Glomerular endothelial cell (primary cell): ENCODE data around the gene UBE2F. TPM values are rescaled to one million over a fixed set of nuclear protein-coding genes. Genes with fewer than 3 reads are reported as not detected.
"Not testable (repeated sequence)": the region's sequence is repeated elsewhere in the genome, so short reads cannot be mapped to it uniquely, and the experiment has no call there.

Source experiments
- DNase-seq: peaks from one replicate; pipeline ENCODE4 v3.0.0-alpha.2; 2011; ENCODE audit warnings: low read depth, low spot score; ENCODE audit errors: extremely low read depth
- total RNA-seq: library from RNA; depleted of rRNA; stranded (reverse); fragments of >200 nt; gene quantifications from 2 replicates; pipeline ENCODE4 v1.2.3, GENCODE V29; 2015

The UBE2F gene
- total RNA-seq, 1 donor from 2014 or later, result 93.0 TPM

DNA sequence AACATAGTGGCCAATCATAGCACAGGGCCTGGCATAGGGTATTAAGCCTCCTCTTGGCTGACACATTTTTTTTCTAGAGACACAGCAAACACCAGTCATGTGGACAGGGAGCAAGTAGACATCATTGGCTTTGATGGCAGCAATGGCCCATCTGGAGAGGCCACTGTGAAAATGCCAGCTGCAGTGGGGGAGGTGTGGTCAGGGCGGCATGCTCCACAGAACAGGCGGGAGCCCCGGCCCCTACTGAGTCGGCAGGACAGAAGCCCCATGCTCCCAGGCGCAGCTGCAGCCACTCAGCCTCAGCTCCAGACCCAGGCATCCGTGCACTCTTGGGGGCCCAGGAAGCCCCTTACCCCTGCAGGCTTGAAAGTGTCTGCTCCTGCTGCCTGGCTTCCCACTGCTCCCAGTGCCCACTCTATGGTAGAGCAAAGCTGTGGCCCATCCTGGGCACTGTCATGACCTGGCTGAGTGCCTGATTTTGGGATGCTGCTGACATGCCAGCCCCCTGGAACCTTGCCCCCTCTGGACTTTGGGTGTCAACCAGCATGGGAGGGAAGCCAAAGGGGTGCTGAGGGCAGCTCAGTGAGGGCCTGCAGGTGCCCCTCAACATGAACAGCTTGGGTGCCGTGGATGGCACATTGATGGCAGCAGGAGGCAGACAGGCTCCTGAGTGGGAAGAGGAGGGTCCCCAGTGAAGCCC, 23.3 kb upstream of the UBE2F start:
- no peak for DNase-seq

DNA sequence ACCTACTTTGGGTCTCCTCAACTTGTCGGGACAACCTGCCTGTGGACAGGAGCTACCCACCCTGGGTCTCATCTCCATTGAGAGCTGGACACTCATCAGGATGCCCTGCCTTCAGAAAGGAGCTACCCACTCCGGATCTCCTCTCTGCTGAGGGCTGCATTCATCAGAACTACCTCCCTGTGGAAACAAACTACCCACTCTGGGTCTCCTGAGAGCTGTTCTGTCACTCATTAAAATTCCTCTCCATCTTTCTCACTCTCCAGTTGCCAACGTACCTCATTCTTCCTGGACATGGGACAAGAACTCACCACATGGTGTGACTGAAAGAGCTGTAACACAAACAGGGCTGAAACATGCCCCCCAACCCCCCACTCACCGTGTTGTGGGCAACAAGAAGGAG, 22.5 kb upstream of the UBE2F start:
- no peak for DNase-seq

- DNase-seq, result no peak
Measured at GRCh38 chr2:237946423-237946822, 20.4 kb upstream of the UBE2F start.

- not testable (repeated sequence) for DNase-seq
Measured at GRCh38 chr2:237951354-237951753, 15.5 kb upstream of the UBE2F start.

DNA sequence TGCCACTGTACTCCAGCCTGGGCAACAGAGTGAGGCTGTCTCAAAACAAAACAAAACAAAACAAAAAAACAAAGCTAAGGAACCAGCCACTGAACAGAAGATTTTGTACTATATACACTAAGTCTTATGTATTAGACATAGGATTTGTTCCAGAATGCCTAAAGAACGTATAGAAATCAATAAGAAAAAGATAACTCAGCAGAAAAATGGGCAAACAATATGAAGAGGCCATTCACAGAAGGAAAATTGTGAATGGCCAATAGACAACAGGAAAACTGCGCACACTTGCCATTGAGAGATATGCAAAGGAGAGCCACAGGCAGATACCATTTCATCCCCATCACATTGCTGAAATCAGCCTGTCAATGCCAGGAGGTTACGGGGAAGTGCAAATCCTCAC, 14.9 kb upstream of the UBE2F start:
- DNase-seq, result no peak

DNA sequence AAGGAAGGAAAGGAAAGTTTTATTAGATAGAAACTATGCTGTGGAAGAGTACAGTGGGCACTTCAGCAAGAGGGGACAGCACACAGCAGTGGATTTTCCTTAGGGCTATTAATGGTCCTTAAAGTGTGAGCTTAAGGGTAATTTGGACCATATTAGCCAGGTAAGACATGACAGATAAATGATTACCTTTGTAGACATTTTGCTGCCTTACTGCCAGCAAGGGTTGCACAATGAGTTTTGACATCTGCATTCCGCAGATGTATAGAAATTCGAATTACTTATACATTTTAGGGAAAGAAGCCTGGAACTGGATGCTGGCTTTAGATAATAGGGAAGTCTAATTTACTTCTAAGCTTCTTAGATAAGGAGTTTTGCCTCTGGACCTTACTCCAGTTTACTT, 14.0 kb upstream of the UBE2F start:
- no peak for DNase-seq

GRCh38 chr2:237955640-237956401, 11.0 kb upstream of the UBE2F start:
- no peak for DNase-seq

GRCh38 chr2:237956402-237956736, 10.4 kb upstream of the UBE2F start:
- no peak for DNase-seq

DNA sequence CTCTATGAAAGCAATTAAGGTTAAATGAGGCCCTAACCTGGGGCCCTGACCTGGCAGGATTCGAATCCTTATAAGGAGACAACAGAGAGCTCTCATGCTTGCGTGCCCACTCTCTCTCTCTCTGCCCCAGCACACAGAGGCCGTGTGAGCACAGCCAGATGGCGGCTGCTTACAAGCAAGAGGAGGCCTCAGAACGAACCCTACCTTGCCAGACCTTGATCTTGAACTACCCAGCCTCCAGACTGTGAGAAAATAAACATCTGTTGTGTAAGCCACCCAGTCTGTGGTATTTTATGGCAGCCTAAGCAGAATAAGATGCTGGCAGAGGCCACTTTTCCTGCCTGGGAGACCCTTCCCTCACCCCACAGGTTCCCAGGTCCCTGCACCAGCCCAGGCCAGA, 5.2 kb upstream of the UBE2F start:
- DNase-seq, result no peak

GRCh38 chr2:237962432-237963084, 4.3 kb upstream of the UBE2F start:
- no peak for DNase-seq

DNA sequence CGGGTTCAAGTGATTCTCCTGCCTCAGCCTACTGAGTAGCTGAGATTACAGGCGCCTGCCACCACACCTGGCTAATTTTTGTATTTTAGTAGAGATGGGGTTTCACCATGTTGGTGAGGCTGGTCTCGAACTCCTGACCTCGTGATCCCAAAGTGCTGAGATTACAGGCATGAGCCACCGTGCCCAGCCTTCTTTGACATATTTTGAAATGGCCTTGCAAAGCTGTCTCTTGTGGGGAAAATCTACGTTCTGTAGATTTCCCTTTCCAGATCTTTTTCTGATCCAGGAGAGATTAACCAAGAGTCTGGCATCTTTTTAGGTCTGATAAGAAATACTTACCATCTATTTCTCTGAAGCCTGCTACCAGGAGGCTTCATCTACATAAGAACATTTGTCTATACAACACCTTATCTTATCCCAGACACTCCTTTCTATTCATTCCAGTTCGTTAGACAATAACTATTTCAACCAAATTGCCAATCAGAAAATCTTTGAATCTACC, 3.3 kb upstream of the UBE2F start:
- not testable (repeated sequence) for DNase-seq

GRCh38 chr2:237964194-237964577, 2.6 kb upstream of the UBE2F start:
- no peak for DNase-seq

- DNase-seq, result no peak
Measured at GRCh38 chr2:237964578-237965404, 2.0 kb upstream of the UBE2F start.

DNA sequence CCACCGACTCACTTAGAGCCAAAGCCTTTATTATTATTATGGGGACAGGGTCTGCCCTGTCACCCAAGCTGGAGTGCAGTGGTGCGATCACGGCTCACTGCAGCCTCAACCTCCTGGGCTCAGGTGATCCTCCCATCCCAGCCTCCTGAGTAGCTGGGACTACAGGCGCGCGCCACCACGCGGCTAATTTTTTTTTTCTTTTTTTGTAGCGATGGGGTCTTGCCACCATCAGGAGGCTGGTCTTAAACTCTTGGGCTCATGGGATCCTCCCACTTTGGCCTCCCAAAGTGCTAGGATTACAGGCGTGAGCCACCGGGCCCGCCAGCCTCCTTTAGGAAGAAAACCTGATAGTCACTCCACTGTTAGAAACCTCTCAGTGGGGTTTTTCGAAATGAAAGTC, 970 bp upstream of the UBE2F start:
- DNase-seq, result not testable (repeated sequence)

GRCh38 chr2:237966250-237966564, 607 bp upstream of the UBE2F start:
- DNase-seq, result no peak

DNA sequence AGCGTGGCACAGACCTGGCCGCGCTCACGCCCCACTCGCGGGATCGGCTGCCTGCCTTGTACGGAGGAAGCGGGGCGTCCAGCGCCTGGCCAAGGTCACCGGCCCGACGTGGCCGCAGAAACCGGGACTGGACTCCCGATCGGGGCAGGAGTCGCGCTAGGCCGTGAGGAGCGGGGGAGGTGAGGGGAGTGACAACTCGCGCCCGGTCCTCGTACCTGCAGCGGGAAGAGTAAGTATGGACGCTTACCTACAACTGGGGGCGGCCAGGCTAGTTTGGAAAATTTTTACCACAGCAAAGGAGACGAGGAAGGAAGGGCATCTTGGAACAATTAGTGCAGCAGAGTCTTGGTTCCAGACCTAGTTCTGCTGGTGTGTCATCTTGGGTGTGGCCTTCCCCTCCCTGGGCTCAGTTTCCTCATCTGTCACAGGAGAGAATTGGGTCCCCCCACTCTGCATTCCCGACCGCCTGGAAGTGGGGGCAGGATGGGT, 693 bp downstream of the UBE2F start:
- DNase-seq, result no peak

DNA sequence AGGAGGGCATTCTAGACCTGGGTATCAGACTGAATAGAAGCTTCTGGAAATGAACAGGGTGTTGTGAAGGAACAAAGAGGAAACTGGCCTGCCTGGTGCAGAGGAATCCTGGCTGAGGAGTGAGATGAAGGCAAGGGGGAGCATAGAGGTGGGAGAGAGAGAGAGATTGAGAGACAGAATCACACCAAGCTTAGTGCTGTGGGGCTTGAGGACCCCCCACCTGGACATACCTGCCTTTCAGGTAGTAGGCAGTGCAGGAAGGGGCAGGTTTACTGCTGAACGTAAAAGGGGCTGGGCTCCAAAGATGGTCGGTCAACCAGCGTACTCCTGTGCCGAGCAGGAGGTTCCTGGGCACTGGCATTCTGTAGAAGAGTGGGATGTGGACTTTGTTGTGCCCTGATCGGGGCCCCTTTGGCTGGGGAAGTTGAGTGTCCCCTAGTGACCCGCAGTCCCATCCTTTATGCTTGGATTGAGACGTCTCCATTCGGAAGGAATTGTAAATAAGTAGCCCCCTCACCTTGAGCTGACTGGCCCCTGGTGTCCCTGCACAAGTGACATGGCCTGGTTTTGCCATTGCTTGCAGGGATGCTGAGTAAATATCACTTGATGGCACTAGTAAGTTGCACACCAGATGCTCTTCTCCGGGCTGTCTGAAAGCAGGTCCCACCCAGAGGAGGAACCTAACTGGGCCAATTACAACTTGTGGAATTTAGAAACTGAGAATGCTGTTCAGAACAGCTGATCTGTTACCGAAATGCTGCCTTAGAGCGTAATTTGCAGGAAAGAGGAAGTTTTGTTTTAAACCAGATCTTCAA, 1.4 kb downstream of the UBE2F start:
- no peak for DNase-seq

- no peak for DNase-seq
Measured at GRCh38 chr2:237971661-237972060, 4.8 kb downstream of the UBE2F start.

DNA sequence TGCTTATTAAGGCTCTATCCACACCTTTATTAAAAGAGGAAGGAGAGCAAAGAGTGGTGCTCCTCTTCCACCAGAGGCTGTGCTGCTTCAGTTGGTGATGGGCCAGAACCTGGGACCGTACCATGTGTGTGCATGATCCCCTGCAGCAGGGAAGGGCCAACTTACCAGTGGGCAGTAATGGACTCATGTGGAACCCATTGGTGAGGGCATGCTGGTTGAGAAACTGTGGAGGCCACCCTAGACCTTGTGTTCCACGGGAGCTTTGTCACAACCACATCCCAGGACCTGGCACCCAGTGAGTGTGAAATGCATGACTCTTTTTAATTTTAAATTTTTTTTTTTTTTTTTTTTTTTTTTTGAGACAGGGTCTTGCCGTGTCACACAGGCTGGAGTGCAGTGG, 5.4 kb downstream of the UBE2F start:
- no peak for DNase-seq

DNA sequence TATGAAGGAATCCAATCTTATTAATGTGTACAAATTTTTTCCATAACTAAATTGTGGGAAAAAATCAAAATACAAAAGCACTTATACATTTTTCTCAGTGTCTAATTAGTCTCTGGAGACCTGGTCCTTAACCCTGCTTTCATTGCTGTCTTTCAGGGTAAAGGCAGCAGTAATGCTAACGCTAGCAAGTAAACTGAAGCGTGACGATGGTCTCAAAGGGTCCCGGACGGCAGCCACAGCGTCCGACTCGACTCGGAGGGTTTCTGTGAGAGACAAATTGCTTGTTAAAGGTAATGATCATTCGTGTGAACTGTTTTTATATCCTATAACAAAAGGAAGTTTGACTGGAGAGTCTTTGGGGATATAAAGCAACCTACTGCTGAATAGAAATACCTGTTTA, 6.1 kb downstream of the UBE2F start:
- DNase-seq, result no peak
